Trophoblast cell (in vitro differentiated cells and primary cell): Measurements from ENCODE around the gene PABPN1.

Source experiments
- DNase-seq, 2 donors: peaks; one replicate each; pipeline ENCODE4 v3.0.0-alpha.2; 2016
- H2AFZ ChIP-seq: 2 replicates; pipeline ENCODE4 v1.6.1; 2013; ENCODE audit warnings: low read length, moderate library complexity, mild to moderate bottlenecking; ENCODE audit not compliant: insufficient read depth, poor library complexity
- H2AK5ac ChIP-seq: 2 replicates; pipeline ENCODE4 v1.6.1; 2013; ENCODE audit warnings: mild to moderate bottlenecking, low read length
- H2BK120ac ChIP-seq: 2 replicates; pipeline ENCODE4 v1.6.1; 2013; ENCODE audit warnings: low read length, mild to moderate bottlenecking, moderate library complexity; ENCODE audit not compliant: insufficient read depth, poor library complexity
- H2BK12ac ChIP-seq: 2 replicates; pipeline ENCODE4 v1.6.1; 2013; ENCODE audit warnings: mild to moderate bottlenecking, low read length, moderate library complexity
- H2BK5ac ChIP-seq: 2 replicates; pipeline ENCODE4 v1.6.1; 2013; ENCODE audit warnings: low read length, low read depth, moderate library complexity, mild to moderate bottlenecking; ENCODE audit not compliant: poor library complexity
- H3K14ac ChIP-seq: 2 replicates; pipeline ENCODE4 v1.6.1; 2013; ENCODE audit warnings: mild to moderate bottlenecking, low read length
- H3K18ac ChIP-seq: 2 replicates; pipeline ENCODE4 v1.6.1; 2013; ENCODE audit warnings: mild to moderate bottlenecking, low read length
- H3K23ac ChIP-seq: 2 replicates; pipeline ENCODE4 v1.6.1; 2013; ENCODE audit warnings: low read length
- H3K27ac ChIP-seq: 2 replicates; pipeline ENCODE4 v1.5.1; 2013; ENCODE audit warnings: low read depth, mild to moderate bottlenecking, inconsistent platforms, low read length, moderate library complexity
- H3K27me3 ChIP-seq: 2 replicates; pipeline ENCODE4 v1.6.1; 2013; ENCODE audit warnings: inconsistent platforms, mild to moderate bottlenecking, low read length, moderate library complexity; ENCODE audit not compliant: insufficient read depth
- H3K36me3 ChIP-seq, 2 experiments: 1 replicate in 1 of 2; 2 replicates in 1 of 2; pipeline ENCODE4 v1.6.1; 2013; ENCODE audit warnings: low read length in 2 of 2, mild to moderate bottlenecking in 2 of 2, moderate library complexity in 1 of 2; ENCODE audit not compliant: insufficient read depth in 2 of 2, control insufficient read depth in 1 of 2
- H3K4ac ChIP-seq: 2 replicates; pipeline ENCODE4 v1.6.1; 2013; ENCODE audit warnings: low read depth, mild to moderate bottlenecking, low read length, moderate library complexity
- H3K4me1 ChIP-seq, 2 experiments: 1 replicate in 1 of 2; 2 replicates in 1 of 2; pipeline ENCODE4 v1.6.1; 2013; ENCODE audit warnings: low read length in 2 of 2, mild to moderate bottlenecking in 2 of 2, moderate library complexity in 1 of 2; ENCODE audit not compliant: insufficient read depth in 2 of 2, control insufficient read depth in 1 of 2
- H3K4me2 ChIP-seq: 2 replicates; pipeline ENCODE4 v1.6.1; 2013; ENCODE audit warnings: inconsistent platforms, mild to moderate bottlenecking, low read length, moderate library complexity
- H3K4me3 ChIP-seq: 2 replicates; pipeline ENCODE4 v1.5.1; 2013; ENCODE audit warnings: mild to moderate bottlenecking, low read depth, low read length, inconsistent platforms
- H3K79me1 ChIP-seq: one replicate; pipeline ENCODE4 v1.6.1; 2013; ENCODE audit warnings: low read length
- H3K79me2 ChIP-seq: 2 replicates; pipeline ENCODE4 v1.6.1; 2013; ENCODE audit warnings: low read length, mild to moderate bottlenecking; ENCODE audit not compliant: control insufficient read depth, insufficient read depth, poor library complexity
- H3K9ac ChIP-seq: 2 replicates; pipeline ENCODE4 v1.6.1; 2013; ENCODE audit warnings: mild to moderate bottlenecking, low read length
- H3K9me3 ChIP-seq: 2 replicates; pipeline ENCODE4 v1.6.1; 2013; ENCODE audit warnings: low read depth, mild to moderate bottlenecking, control low read depth, inconsistent platforms, low read length; ENCODE audit not compliant: insufficient read depth
- H4K12ac ChIP-seq: 2 replicates; pipeline ENCODE4 v1.6.1; 2013; ENCODE audit warnings: low read depth, mild to moderate bottlenecking, low read length, moderate library complexity
- H4K8ac ChIP-seq: 2 replicates; pipeline ENCODE4 v1.6.1; 2013; ENCODE audit warnings: low read depth, mild to moderate bottlenecking, low read length, moderate library complexity
- H4K91ac ChIP-seq: one replicate; pipeline ENCODE4 v1.6.1; 2013; ENCODE audit warnings: low read depth, mild to moderate bottlenecking, low read length, moderate library complexity
- WGBS: extraction: QIAGEN DNeasy Blood & Tissue Kit; methylation state at CpG from one replicate; pipeline ENCODE4 v1.1.7; 2013; ENCODE audit warnings: missing lambda C conversion rate; ENCODE audit not compliant: insufficient read length, insufficient coverage; ENCODE audit errors: extremely low coverage; 5-methylcytosine and 5-hydroxymethylcytosine counted together

PABPN1 gene

GRCh38 chr14:23322568-23323517 lies 1.6 kb downstream of the PABPN1 start:
- peak overlapping the region; percentile 100 for H3K4ac ChIP-seq
- H3K18ac ChIP-seq = no peak overlapping the region
- no peak overlapping the region for H2BK12ac ChIP-seq
- no peak overlapping the region for H3K23ac ChIP-seq
- H3K79me2 ChIP-seq = peaks cover 9% of the 10 kb centered on the region
- no peak for DNase-seq
- H3K4me1 ChIP-seq = peaks cover 8 to 10% of the 10 kb centered on the region in 2 experiments
- H3K27ac ChIP-seq = no peak overlapping the region
- no peak overlapping the region for H2AK5ac ChIP-seq
- no peak overlapping the region for H4K12ac ChIP-seq
- no peak overlapping the region for H2BK120ac ChIP-seq
- peaks cover 25 to 30% of the 10 kb centered on the region in 2 experiments for H3K36me3 ChIP-seq
- WGBS = 100% methylated on average over 1 of the region's 10 CpGs
- H3K4me2 ChIP-seq = peak overlapping the region; percentile 73
- no peaks in the 10 kb centered on the region for H3K9me3 ChIP-seq
- no peak overlapping the region for H2BK5ac ChIP-seq
- peaks cover 17% of the 10 kb centered on the region for H3K79me1 ChIP-seq
- H3K9ac ChIP-seq = peak overlapping the region; percentile 90
- no peak overlapping the region for H3K14ac ChIP-seq
- H2AFZ ChIP-seq = peak overlapping the region; percentile 30
- H4K91ac ChIP-seq = peak overlapping the region; percentile 100
- no peak overlapping the region for H4K8ac ChIP-seq
- no peaks in the 10 kb centered on the region for H3K27me3 ChIP-seq
- peak overlapping the region; percentile 80 for H3K4me3 ChIP-seq

- Histone ChIP-seq H4K91ac (no peak overlapping the region), H3K9ac (no peak overlapping the region), H3K4me3 (no peak overlapping the region), H2BK12ac (no peak overlapping the region), H2BK5ac (no peak overlapping the region), H3K18ac (no peak overlapping the region), H3K23ac (no peak overlapping the region), H3K27ac (no peak overlapping the region), H2AK5ac (no peak overlapping the region), H4K12ac (no peak overlapping the region), H3K27me3 (no peaks in the 10 kb centered on the region), H3K9me3 (no peaks in the 10 kb centered on the region), H4K8ac (no peak overlapping the region), H3K4me2 (no peak overlapping the region), H3K36me3 (peaks cover 25 to 30% of the 10 kb centered on the region in 2 experiments), H3K79me2 (peaks cover 9% of the 10 kb centered on the region), H2BK120ac (no peak overlapping the region), H3K79me1 (peaks cover 17% of the 10 kb centered on the region), H2AFZ (no peak overlapping the region), H3K4me1 (peaks cover 8 to 10% of the 10 kb centered on the region in 2 experiments), H3K14ac (no peak overlapping the region), H3K4ac (no peak overlapping the region)
- no peak for DNase-seq
- no CpG with 5 or more reads among the region's 18 CpGs for WGBS
These were observed 2.7 kb downstream of the PABPN1 start for GRCh38 chr14:23323838-23324454.

GRCh38 chr14:23324455-23324846 lies 3.2 kb downstream of the PABPN1 start:
- Histone ChIP-seq H3K79me1 (peaks cover 17% of the 10 kb centered on the region), H4K12ac (no peak overlapping the region), H4K91ac (no peak overlapping the region), H3K14ac (no peak overlapping the region), H4K8ac (no peak overlapping the region), H2BK12ac (no peak overlapping the region), H3K27me3 (no peaks in the 10 kb centered on the region), H3K4me2 (no peak overlapping the region), H3K27ac (no peak overlapping the region), H3K9ac (no peak overlapping the region), H2AK5ac (no peak overlapping the region), H3K4me3 (no peak overlapping the region), H3K23ac (no peak overlapping the region), H2AFZ (no peak overlapping the region), H2BK5ac (no peak overlapping the region), H3K9me3 (no peaks in the 10 kb centered on the region), H3K4me1 (peaks cover 8 to 10% of the 10 kb centered on the region in 2 experiments), H2BK120ac (no peak overlapping the region), H3K18ac (no peak overlapping the region), H3K79me2 (peaks cover 9% of the 10 kb centered on the region), H3K4ac (peak overlapping the region; percentile 10), H3K36me3 (peaks cover 25 to 28% of the 10 kb centered on the region in 2 experiments)
- no CpG with 5 or more reads among the region's 2 CpGs for WGBS
- no peak for DNase-seq

GRCh38 chr14:23324993-23325392 lies 3.7 kb downstream of the PABPN1 start:
- H3K4ac ChIP-seq = no peak overlapping the region
- no peaks in the 10 kb centered on the region for H3K9me3 ChIP-seq
- no peak overlapping the region for H3K14ac ChIP-seq
- H2AFZ ChIP-seq = no peak overlapping the region
- H4K8ac ChIP-seq = no peak overlapping the region
- H4K12ac ChIP-seq = no peak overlapping the region
- DNase-seq = no peak
- no peak overlapping the region for H3K4me2 ChIP-seq
- H3K18ac ChIP-seq = no peak overlapping the region
- no peak overlapping the region for H3K9ac ChIP-seq
- H2BK5ac ChIP-seq = no peak overlapping the region
- H2BK120ac ChIP-seq = no peak overlapping the region
- no peak overlapping the region for H3K23ac ChIP-seq
- H4K91ac ChIP-seq = no peak overlapping the region
- H3K27me3 ChIP-seq = no peaks in the 10 kb centered on the region
- H3K79me2 ChIP-seq = peaks cover 9% of the 10 kb centered on the region
- H3K79me1 ChIP-seq = peaks cover 17% of the 10 kb centered on the region
- H2BK12ac ChIP-seq = no peak overlapping the region
- no peak overlapping the region for H3K4me3 ChIP-seq
- H3K4me1 ChIP-seq = peaks cover 8 to 10% of the 10 kb centered on the region in 2 experiments
- no peak overlapping the region for H2AK5ac ChIP-seq
- H3K27ac ChIP-seq = no peak overlapping the region
- WGBS = no CpG with 5 or more reads among the region's 7 CpGs
- H3K36me3 ChIP-seq = peaks cover 24 to 28% of the 10 kb centered on the region in 2 experiments
